Endothelial cell of umbilical vein (primary cell): ENCODE measurements around the gene MGAT4A.

ENCODE experiments used
- EZH2 ChIP-seq: IDR thresholded peaks from 2 replicates; pipeline ENCODE4 v1.6.1; 2012; ENCODE audit warnings: borderline replicate concordance, low read depth, mild to moderate bottlenecking, moderate library complexity, low read length, inconsistent platforms; ENCODE audit not compliant: severe bottlenecking
- GATA2 ChIP-seq: IDR thresholded peaks from 2 replicates; pipeline ENCODE4 v1.7.0; 2011; ENCODE audit warnings: low read depth, mild to moderate bottlenecking, moderate library complexity, mixed read lengths, low read length; ENCODE audit not compliant: insufficient read length, insufficient read depth
- POLR2A ChIP-seq: IDR thresholded peaks from 2 replicates; pipeline ENCODE4 v1.6.1; 2012; ENCODE audit warnings: low read depth, mild to moderate bottlenecking, control low read depth, low read length
- POLR2AphosphoS5 ChIP-seq: IDR thresholded peaks from 2 replicates; pipeline ENCODE4 v1.6.1; 2012; ENCODE audit warnings: low read depth, mild to moderate bottlenecking, control low read depth, low read length, moderate library complexity; ENCODE audit not compliant: insufficient read depth
- TF ChIP-seq, protein P1 (sequence below), 2 donors: IDR thresholded peaks; 1 replicate in 1 of 2; 2 replicates in 1 of 2; pipeline ENCODE4 v1.5.1; 2011; ENCODE audit warnings: low read length in 2 of 2, mild to moderate bottlenecking in 2 of 2, moderate library complexity in 2 of 2, control low read depth in 1 of 2, inconsistent platforms in 1 of 2, low read depth in 1 of 2; ENCODE audit not compliant: insufficient read depth in 1 of 2; ENCODE audit errors: extremely low read depth in 1 of 2
- TF ChIP-seq, protein P2 (sequence below): IDR thresholded peaks from 2 replicates; pipeline ENCODE4 v1.6.1; 2011; ENCODE audit not compliant: insufficient read depth, insufficient read length

DNA sequence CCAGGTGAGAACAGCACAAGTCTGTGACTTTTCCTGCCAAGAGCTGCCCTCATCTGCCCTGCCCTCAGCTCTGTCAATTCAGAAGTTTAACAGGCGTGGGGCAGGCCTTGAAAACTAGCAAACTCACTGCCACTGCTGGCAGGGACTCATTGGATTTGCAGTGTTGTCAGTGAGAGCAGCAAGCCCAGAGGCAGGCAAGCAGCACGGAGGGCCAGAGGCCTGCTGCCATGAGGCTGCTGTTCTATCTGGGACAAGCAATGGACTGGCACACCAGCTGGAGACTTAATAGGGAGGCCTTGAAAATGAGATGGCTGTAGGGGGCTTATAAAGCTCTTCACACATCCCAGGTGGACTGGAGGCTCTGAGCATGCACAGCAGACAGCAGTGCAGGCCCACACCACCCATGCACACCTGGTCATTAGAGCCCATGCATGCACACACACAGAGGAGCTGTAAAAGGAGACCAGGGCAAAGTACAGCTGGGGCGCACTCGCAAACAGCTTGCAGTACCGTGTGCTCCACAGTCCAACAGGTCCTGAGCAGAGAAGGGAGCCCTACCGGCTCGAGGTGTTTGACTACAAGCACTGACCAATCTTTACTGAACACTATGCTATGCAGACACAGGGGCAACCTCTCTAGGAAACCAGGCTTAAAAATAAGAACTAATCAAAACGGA is 28.7 kb downstream of the MGAT4A start:
- TF ChIP-seq, protein P1, sequence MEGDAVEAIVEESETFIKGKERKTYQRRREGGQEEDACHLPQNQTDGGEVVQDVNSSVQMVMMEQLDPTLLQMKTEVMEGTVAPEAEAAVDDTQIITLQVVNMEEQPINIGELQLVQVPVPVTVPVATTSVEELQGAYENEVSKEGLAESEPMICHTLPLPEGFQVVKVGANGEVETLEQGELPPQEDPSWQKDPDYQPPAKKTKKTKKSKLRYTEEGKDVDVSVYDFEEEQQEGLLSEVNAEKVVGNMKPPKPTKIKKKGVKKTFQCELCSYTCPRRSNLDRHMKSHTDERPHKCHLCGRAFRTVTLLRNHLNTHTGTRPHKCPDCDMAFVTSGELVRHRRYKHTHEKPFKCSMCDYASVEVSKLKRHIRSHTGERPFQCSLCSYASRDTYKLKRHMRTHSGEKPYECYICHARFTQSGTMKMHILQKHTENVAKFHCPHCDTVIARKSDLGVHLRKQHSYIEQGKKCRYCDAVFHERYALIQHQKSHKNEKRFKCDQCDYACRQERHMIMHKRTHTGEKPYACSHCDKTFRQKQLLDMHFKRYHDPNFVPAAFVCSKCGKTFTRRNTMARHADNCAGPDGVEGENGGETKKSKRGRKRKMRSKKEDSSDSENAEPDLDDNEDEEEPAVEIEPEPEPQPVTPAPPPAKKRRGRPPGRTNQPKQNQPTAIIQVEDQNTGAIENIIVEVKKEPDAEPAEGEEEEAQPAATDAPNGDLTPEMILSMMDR (IDR thresholded peaks at IDR 0.05; ENCODE audit: extremely low read depth in 1 of 2, insufficient read depth in 1 of 2, low read depth in 1 of 2, low read length in 2 of 2) = no peak
- TF ChIP-seq EZH2 = no peak
- TF ChIP-seq POLR2A = no peak
- TF ChIP-seq, protein P2, sequence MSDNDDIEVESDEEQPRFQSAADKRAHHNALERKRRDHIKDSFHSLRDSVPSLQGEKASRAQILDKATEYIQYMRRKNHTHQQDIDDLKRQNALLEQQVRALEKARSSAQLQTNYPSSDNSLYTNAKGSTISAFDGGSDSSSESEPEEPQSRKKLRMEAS = no peak
- TF ChIP-seq POLR2AphosphoS5 = no peak
- no peak for TF ChIP-seq GATA2
